NCI-H146 (cell line): Measurements from ENCODE around the gene EIF5A2.
"Not testable (repeated sequence)": the region's sequence is repeated elsewhere in the genome, so short reads cannot be mapped to it uniquely, and the experiment has no call there.

ENCODE experiments used
- DNase-seq: peaks from one replicate; lab custom pipeline; 2025; lab: John Stamatoyannopoulos, UW

Gene EIF5A2

GRCh38 chr3:170908235-170909116, at the start of gene EIF5A2:
Gene EIF5A2, minus strand, starts transcription at chr3:170908637. Its CDS starts 831 bp downstream, at chr3:170907806.
- peak; percentile 85 for DNase-seq

DNA sequence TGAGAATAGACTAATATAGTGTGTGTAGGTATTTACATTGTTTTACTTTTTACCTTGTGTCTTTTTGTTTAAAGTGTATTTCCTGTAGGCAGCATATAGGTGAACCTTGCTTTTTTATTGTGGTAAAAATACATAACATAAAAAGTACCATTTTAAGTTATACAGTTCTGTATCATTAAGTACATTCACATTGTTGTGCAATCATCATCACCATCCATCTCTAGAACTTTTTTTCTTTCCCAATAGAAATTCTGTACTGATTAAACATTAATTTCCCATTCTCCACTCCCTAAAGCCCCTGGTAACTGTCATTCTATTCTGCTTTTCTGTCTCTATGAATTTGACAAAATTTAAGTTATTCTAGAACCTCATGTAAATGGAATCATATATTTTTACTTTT, 48.2 kb upstream of the EIF5A2 start:
- no peak for DNase-seq

- DNase-seq = no peak
Measured at GRCh38 chr3:170953736-170954135, 45.3 kb upstream of the EIF5A2 start.

GRCh38 chr3:170953229-170953628, 44.8 kb upstream of the EIF5A2 start:
- no peak for DNase-seq

- no peak for DNase-seq
Measured at GRCh38 chr3:170949211-170949610, 40.8 kb upstream of the EIF5A2 start.

DNA sequence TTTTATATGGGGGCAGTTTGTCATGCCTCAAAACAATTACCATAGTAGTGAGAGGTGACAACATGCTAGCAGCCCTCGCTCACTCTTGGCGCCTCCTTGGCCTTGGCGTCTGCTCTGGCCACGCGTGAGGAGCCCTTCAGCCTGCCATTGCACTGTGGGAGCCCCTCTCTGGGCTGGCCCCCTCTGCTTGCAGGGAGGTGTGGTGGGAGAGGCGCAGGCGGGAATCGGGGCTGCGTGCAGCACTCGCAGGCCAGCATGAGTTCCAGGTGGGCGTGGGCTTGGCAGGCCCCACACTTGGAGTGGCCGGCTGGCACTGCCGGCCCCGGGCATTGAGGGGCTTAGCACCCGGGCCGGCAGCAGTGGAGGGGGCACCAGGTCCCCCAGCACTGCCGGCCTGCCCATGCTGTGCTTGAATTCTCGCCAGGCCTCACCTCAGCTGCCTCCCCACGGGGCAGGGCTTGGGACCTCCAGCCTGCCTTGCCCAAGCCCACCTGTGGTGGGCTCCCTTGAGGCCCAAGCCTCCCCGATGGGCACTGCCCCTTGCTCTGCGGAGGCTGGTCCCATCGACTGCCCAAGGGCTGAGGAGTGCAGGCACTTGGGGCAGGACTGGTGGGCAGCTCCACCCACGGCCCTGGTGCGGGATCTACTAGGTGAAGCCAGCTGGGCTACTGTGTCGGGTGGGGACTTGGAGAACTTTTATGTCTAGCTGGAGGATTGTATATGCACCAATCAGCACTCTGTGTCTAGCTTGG, 38.8 kb upstream of the EIF5A2 start:
- no peak for DNase-seq

- DNase-seq = no peak
Measured at GRCh38 chr3:170942011-170942410, 33.6 kb upstream of the EIF5A2 start.

GRCh38 chr3:170941551-170941950, 33.1 kb upstream of the EIF5A2 start:
- DNase-seq = no peak

- DNase-seq = not testable (repeated sequence)
Measured at GRCh38 chr3:170933039-170933438, 24.6 kb upstream of the EIF5A2 start.

GRCh38 chr3:170923553-170923952, 15.1 kb upstream of the EIF5A2 start:
- not testable (repeated sequence) for DNase-seq

DNA sequence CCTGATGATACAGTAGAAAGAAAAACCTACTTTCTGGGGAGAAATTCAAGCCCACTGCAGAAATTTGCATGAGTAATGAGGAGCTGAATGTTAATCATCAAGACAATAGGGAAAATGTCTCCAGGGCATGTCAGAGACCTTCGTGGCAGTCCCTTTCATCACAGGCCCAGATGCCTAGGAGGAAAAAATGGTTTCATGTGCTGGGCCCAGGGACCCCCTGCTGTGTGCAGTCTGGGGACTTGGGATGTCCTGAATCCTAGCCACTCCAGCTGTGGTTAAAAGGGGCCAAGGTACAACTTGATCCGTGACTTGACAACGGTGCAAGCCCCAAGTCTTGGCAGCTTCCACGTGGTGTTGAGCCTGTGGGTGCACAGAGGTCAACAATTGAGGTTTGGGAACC, 10.3 kb upstream of the EIF5A2 start:
- DNase-seq = no peak

DNA sequence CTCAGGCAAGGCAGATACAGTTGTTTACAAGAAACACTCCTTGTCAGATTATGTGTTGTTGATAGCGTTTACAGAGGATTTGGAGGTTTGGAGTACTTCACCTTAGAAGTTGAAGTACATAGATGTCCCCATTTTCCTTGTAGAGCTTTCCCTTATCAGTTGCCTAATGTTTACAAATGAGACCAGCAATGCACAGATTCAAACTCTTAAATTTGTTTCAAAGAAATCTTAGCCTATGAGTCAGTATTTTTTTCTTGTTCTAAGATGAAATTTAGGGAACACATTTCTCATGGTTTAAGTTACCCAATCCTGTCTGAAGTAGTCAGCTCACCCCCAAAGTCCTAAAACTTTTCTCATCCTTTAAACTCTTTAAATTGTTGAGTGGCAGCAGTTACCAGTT, 6.3 kb upstream of the EIF5A2 start:
- no peak for DNase-seq

- no peak for DNase-seq
Measured at GRCh38 chr3:170914212-170914611, 5.8 kb upstream of the EIF5A2 start.

DNA sequence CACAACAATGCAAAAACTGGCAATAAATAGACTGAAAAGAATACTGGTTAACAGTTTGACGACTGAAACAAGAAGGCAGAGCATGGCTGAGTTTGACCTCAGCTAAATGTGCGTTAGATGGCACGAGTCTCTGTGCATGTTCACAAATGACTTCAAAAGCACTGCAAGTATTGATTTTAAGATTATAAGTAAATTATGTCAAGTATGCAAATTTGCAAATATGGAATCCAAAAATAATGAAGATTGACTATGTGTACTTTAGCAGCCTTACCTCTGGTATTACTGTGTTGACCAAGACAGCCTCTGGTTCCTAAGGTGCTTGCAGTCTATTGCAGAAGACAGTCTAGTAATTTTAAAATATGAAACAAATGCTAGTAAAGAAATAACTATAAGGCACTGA, 2.6 kb upstream of the EIF5A2 start:
- DNase-seq = no peak

DNA sequence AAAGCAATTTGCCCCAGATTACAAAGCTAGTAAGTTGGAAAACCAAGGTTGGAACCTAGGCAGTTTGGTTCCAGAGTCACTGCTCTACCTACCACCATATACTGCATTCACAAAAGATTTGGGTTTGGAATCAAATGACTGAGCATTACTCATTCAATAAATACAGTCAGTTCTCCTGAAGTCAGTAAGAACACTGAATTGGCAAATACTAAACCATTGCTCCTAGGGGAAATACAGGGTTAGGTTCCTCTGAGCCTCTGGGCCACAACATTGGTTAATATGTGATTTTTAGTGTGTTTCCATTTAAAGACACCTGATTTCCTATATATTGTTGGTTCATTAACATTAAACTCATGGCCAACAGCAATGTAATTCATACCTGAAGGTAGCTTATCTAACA, 2.1 kb upstream of the EIF5A2 start:
- no peak for DNase-seq

- DNase-seq = no peak
Measured at GRCh38 chr3:170909129-170909903, 879 bp upstream of the EIF5A2 start.

- no peak for DNase-seq
Measured at GRCh38 chr3:170907637-170908234, 701 bp downstream of the EIF5A2 start.

DNA sequence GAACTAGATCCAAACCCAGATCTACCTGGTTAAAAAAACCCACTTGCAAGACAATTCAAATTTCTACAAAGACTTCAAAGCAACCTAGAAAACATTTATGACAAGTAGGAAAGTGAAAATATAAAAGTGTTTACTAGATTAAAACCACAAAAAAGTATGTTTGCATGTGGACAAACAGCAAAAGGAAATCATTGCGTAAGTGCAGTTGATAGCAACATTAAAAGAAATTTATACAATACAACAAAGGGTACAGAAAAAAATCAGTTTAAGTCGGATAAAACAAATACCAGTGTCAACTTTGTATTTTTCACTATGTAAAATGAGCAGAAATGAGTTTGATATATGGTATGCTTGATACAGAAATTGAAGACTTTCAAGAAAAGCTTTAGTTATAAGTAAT, 2.6 kb downstream of the EIF5A2 start:
- no peak for DNase-seq

- DNase-seq = no peak
Measured at GRCh38 chr3:170903123-170903522, 5.3 kb downstream of the EIF5A2 start.

GRCh38 chr3:170899455-170899854, 9.0 kb downstream of the EIF5A2 start:
- DNase-seq = no peak

GRCh38 chr3:170897978-170898377, 10.5 kb downstream of the EIF5A2 start:
- no peak for DNase-seq

DNA sequence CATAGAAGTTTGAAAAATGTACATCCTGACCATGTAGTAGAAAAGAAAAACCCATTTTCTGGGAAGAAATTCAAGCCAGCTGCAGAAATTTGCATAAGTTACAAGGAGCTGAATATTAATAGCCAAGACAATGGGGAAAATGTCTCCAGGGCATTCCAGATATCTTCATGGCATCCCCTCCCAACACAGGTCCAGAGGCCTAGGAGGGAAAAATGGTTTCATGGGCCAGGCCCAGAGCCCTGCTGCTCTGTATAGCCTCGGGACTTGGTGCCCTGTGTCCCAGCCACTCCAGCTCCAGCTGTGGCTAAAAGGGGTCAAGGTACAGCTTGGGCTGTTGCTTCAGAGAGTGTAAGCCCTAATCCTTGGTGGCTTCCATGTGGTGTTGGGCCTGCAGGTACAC, 11.2 kb downstream of the EIF5A2 start:
- not testable (repeated sequence) for DNase-seq
